GM10248 (cell line): ENCODE results near the gene MR1.
"Not testable (repeated sequence)": the region's sequence is repeated elsewhere in the genome, so short reads cannot be mapped to it uniquely, and the experiment has no call there.

Source experiments
- CTCF ChIA-PET: fragments of 300-600 bp; sonication (Branson Sonifier 250); formaldehyde crosslinking; extraction: SDS; loops from one replicate; lab custom pipeline; 2021; ENCODE audit warnings: antibody characterized with exemption; lab: Yijun Ruan, JAX
- POLR2A ChIA-PET: fragments of 350-650 bp; sonication (Branson Sonifier 250); formaldehyde crosslinking; extraction: SDS; loops from one replicate; lab custom pipeline; 2020; ENCODE audit warnings: antibody characterized with exemption; lab: Yijun Ruan, JAX
- DNase-seq: peaks from one replicate; pipeline ENCODE4 v3.0.0; 2012; ENCODE audit errors: extremely low spot score
- CTCF ChIP-seq: IDR thresholded peaks from 2 replicates; pipeline ENCODE4 v1.5.1; 2012; ENCODE audit warnings: mild to moderate bottlenecking, low read depth; ENCODE audit errors: extremely low read depth, missing control alignments, control extremely low read depth

The MR1 gene

GRCh38 chr1:181060066-181060465 lies 26.3 kb downstream of the MR1 start:
- DNase-seq: no peak
- POLR2A ChIA-PET: no interaction called here

GRCh38 chr1:181060947-181061346 lies 27.2 kb downstream of the MR1 start:
- DNase-seq, POLR2A ChIA-PET: not testable (repeated sequence)
- CTCF ChIA-PET: interaction anchor here (0.7 to 5.3 kb wide), 4 partner anchors 22 to 364 kb away, joined by 3 to 29 read pairs (median 14); no protein-coding TSS in a partner anchor

More at GRCh38 chr1:181060066-181060465, 26.3 kb downstream of the MR1 start:
- CTCF ChIA-PET: no interaction called here
- TF ChIP-seq CTCF: no peak

GRCh38 chr1:181061487-181061886 lies 27.7 kb downstream of the MR1 start:
- ChIA-PET CTCF (interaction anchor here (0.7 to 5.3 kb wide), 8 partner anchors 18 to 546 kb away, joined by 3 to 29 read pairs (median 4); no protein-coding TSS in a partner anchor), POLR2A (interaction anchor here (0.6 to 1.7 kb wide), 3 partner anchors 27 to 92 kb away, joined by 3 to 11 read pairs (median 5); partner anchors contain the start of gene IER5)
- no peak for TF ChIP-seq CTCF

GRCh38 chr1:181061891-181062835 lies 28.4 kb downstream of the MR1 start:
- ChIA-PET POLR2A (interaction anchor here (0.6 to 1.7 kb wide), 8 partner anchors 17 to 91 kb away, joined by 3 to 11 read pairs (median 3); partner anchors contain the start of gene IER5), CTCF (interaction anchor here (0.7 to 5.3 kb wide), 16 partner anchors 11 to 547 kb away, joined by 3 to 29 read pairs (median 4); no protein-coding TSS in a partner anchor)
- no peak for TF ChIP-seq CTCF
- peak; percentile 79 for DNase-seq

More at GRCh38 chr1:181061487-181061886, 27.7 kb downstream of the MR1 start:
- DNase-seq: no peak

- ChIA-PET POLR2A (interaction anchor here (0.6 to 1.7 kb wide), 7 partner anchors 16 to 41 kb away, joined by 3 to 11 read pairs (median 3); partner anchors contain the start of gene IER5), CTCF (interaction anchor here (0.8 to 5.3 kb wide), 14 partner anchors 10 to 181 kb away, joined by 3 to 29 read pairs (median 4); no protein-coding TSS in a partner anchor)
- no peak for TF ChIP-seq CTCF
- peak; percentile 58 for DNase-seq
Observed at GRCh38 chr1:181062836-181063428, 29.1 kb downstream of the MR1 start.

- ChIA-PET POLR2A (interaction anchor here (0.6 kb wide), 1 partner anchor 36 kb away, joined by 4 read pairs; no protein-coding TSS in a partner anchor), CTCF (interaction anchor here (0.7 to 5.3 kb wide), 7 partner anchors 9 to 102 kb away, joined by 3 to 29 read pairs (median 4); no protein-coding TSS in a partner anchor)
- no peak for TF ChIP-seq CTCF
- DNase-seq: no peak
Observed at GRCh38 chr1:181064011-181064623, 30.3 kb downstream of the MR1 start.
